HG03442 (cell line): ENCODE measurements around the gene SPINK6.

ENCODE experiments used
- ATAC-seq: cut with Tn5 transposase; IDR thresholded peaks from one replicate; pipeline ENCODE4 v1.9.1; 2021; ENCODE audit warnings: mild to moderate bottlenecking, moderate library complexity; ENCODE audit not compliant: unreplicated experiment

SPINK6 gene

DNA sequence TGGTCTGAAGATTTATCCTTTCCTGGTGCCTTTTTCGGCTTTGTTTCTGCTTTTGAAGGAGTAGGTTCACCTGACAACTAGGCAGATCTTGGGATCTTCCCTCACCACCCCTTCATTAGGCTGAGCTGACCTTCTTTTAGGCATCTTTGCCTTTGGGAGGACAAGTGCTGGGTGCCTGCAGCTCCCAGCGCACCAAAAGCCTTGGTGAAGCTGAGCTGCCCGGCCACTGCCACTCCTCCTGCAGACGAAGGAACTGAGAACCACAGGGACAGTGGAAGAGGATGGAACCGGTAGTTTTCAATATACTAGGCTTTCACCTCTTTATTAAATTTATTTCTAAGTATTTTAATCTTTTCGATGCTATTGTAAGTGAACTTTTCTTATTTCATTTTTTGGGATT, 18.7 kb downstream of the SPINK6 start:
- no peak for ATAC-seq

DNA sequence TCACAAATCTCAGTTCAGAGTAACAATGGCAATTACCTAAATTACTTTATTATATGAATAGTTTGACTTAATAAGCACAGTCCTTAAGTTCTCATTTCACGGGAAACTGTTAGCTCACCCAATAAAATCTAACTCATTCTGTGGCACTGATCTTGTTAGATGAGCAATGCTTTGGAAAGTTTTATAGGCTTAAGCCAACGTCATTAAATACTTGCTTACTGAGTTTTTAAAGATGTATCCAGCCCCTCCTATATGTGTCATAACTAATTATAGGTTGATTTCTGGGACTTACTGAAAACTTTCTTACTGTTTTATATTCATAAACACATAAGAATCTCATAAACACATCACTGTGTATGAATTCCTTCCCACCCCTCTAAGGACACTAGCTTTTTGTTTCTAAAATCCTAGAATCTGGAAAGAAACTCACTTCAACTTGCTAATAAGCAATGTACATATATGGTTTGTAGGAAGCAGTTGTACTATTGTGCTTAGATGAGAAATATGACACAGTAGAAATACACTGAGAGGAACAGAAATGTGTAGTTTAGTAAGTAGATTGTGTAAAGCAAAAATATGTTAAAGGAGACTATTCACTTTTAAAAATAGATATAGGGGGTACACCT, 21.4 kb downstream of the SPINK6 start:
- no peak for ATAC-seq

DNA sequence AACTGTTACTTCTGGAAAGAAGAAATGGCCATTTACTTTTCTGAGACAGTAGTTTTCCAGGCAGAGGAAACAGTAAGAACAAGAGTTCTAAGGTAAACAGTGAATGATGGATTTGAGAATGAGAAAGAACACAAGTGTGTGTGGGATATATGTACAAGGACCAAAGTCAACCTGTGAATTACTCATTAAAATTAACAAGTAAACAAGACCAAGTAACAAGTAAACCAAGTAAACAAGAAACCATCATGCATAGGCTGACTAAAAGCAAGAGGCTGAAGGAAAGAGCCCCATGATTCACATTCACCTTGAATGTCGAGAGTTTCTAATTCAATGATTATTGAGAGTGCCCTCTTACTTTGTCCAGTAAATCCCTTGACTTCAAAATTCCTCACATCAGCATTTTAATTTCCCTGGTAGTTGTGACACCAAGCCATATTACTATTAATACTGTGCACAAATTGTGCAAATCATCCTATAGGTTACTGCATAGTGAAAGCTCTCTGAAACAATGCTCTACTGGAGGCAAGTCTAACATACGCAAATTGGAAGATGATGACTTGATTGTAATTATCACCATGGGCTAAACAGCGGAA, 25.6 kb downstream of the SPINK6 start:
- ATAC-seq: no peak

GRCh38 chr5:148229840-148230239, 27.0 kb downstream of the SPINK6 start:
- no peak for ATAC-seq

DNA sequence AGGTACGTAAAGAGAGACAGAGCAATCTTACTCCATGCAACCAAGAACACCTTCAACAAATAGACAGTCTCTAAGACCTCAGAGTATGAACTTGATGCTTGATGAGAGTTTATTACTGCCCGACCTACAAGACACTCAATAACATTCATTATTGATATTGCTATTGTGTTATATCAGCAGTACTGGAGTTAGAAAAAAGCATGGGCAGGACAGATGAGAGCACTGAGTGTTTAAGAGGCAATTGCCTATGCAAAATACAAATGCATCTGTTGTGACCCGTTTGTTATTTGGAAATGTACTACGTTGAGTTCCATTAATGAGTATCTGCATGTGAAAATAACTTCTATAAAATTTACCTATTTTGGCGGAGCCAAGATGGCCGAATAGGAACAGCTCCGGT, 27.4 kb downstream of the SPINK6 start:
- ATAC-seq: no peak

DNA sequence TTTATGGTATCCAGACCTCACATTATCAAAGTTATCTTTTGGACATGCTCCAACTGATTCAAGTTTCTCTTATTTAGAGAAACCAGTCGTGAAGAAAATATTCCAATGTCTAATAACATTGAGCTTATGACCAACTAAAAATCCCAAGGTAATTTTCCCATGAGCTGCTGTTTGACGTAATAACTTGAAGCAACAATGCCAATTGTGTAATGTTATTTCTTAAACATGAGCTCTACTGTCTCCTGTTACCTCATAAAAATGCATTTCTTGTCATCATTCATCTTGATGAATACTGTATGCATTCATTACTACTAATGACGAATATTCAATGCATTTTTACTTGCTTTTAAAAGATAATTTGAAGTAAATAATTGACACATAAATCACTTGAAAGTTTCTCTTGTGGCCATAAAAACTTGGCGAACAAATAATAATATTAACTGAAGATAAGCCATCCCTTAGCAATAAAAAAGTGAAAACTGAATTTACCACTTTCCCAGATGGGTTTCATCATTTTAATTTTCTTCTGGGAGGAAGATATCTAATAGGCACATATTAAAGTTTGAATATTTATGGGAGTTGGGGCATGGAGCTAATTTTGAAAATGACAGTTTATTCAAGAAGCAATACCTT, 35.1 kb downstream of the SPINK6 start:
- ATAC-seq: no peak

DNA sequence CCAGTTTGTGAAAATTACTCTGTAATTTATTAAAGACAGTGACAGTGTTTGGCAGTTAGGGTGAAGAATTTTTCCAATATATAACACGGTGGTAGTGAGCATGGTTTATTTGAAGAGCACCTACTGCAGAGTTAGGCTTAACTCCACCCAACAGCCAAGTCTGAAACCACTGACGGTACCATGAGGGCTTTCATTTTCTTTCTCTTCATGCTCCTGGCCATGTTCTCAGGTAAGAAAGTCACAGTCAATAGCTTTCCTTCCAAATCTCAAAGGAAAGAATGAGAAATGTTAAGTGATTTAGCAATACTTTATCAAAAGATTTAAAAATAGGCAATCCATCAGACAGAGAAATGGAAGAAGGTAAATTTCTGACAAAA, 35.6 kb downstream of the SPINK6 start, which contains the start of gene MARCOL:
Gene MARCOL, plus strand, starts transcription at position 108 of the 377 bp plus-strand sequence. Its CDS starts 73 bp downstream, at position 181.
- no peak for ATAC-seq

DNA sequence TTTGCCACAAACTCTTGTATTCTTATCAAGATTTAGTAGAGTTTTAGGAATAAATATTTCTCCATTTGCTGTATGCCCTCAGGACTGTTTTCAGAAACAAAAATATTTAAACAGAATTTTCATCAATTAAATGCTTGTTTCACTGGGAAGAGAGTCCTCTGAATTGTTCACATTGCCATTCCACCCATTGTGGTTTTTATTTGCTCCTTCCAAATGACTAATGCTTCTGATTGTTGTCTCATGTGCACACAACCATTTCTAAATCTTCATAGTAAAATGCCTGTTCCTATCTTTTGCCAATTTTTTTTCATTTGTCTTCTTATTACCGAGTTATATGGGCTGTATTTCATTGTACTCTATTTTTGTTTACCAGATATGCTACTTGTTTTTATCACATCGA, 46.1 kb downstream of the SPINK6 start:
- ATAC-seq: no peak

- ATAC-seq: no peak
These were observed 52.6 kb downstream of the SPINK6 start for GRCh38 chr5:148255456-148255855.

DNA sequence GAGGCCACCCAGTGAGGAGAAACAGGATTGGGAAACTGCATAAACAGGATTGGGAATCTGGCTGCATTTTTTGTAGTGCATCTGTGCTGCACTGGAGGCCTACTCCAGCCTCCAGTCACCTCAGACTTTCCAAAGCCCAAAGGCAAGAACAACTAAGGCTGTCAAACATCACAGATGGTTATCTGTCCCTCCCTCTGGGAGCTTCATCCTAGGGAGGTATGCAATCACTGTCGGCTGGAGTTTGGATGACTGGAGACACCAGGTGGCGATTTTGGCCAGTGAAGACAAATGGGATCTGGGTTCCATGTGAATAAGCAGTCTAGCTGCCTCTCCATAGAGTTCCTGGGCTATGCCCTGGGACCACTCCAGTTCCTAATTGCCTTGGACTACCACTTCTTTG, 56.4 kb downstream of the SPINK6 start:
- ATAC-seq: no peak

DNA sequence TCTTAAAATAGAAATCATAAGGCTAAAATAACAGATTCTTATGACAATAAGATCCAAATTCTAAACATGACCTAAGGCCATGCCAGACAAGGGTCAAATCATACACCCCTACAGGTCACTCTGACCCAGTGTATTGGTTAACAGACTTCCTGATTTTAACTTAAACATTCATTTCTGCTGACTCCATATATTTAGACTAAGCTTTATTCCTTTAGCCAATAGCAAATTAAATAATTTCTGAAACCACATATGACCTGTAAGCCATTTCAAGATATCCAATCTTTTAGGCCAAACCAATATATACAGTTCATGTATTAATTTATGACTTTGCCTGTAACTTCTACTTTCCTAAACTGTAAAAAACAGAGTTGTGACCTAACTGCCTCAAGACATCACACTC, 58.4 kb downstream of the SPINK6 start:
- no peak for ATAC-seq
